ENCODE measurements around the gene TENM4.
"Not testable (repeated sequence)": the region's sequence is repeated elsewhere in the genome, so short reads cannot be mapped to it uniquely, and the experiment has no call there.

TENM4 gene

DNA sequence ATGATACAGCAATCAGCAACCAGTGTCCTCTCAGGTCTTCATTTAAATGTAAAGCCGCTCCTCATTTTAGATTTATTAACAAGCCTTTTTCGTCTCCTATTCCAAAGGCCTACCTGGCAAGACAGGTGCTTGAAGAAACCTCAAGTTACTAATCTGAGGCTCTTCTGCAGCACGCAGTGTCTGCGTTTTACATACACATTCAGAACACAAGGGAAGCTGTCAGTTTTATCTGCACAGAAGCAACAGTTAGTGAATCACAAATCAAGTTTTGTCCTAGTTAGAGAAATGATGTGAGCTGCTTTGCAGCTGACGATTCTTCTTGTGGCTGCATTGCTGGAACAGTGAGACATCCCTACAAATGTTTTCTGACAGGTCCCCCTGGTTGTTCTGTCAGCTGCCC, 557.3 kb downstream of the TENM4 start:
- Histone ChIP-seq H3K36me3 (ENCODE audit: control insufficient read depth, low read length) (no peaks in the 10 kb centered on the region), H3K27me3 (ENCODE audit: control insufficient read depth, low read length) (no peaks in the 10 kb centered on the region), H3F3A (ENCODE audit: control insufficient read depth, insufficient read depth) (no peaks in the 10 kb centered on the region), H3K4me1 (ENCODE audit: control insufficient read depth, low read length) (no peaks in the 10 kb centered on the region), H3K9me2 (replicated peaks; ENCODE audit: control insufficient read depth, low read length) (no peaks in the 10 kb centered on the region), H3K9me3 (ENCODE audit: control insufficient read depth, insufficient read depth, low read length) (no peaks in the 10 kb centered on the region), H3K79me2 (ENCODE audit: control insufficient read depth, low read length) (no peaks in the 10 kb centered on the region), H3K27ac (ENCODE audit: low read depth, low read length) (no peak overlapping the region), H4K20me1 (ENCODE audit: control insufficient read depth, insufficient read depth, low read depth, low read length) (no peaks in the 10 kb centered on the region), H3K4me3 (ENCODE audit: low read length) (no peak overlapping the region), H3K4me2 (ENCODE audit: low read length) (no peak overlapping the region)
- TF ChIP-seq, protein P1, sequence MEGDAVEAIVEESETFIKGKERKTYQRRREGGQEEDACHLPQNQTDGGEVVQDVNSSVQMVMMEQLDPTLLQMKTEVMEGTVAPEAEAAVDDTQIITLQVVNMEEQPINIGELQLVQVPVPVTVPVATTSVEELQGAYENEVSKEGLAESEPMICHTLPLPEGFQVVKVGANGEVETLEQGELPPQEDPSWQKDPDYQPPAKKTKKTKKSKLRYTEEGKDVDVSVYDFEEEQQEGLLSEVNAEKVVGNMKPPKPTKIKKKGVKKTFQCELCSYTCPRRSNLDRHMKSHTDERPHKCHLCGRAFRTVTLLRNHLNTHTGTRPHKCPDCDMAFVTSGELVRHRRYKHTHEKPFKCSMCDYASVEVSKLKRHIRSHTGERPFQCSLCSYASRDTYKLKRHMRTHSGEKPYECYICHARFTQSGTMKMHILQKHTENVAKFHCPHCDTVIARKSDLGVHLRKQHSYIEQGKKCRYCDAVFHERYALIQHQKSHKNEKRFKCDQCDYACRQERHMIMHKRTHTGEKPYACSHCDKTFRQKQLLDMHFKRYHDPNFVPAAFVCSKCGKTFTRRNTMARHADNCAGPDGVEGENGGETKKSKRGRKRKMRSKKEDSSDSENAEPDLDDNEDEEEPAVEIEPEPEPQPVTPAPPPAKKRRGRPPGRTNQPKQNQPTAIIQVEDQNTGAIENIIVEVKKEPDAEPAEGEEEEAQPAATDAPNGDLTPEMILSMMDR (IDR thresholded peaks at IDR 0.05; ENCODE audit: low read depth, low read length, poor library complexity, severe bottlenecking): no peak
- no peak for TF ChIP-seq EZH2phosphoT487 (IDR thresholded peaks at IDR 0.05; ENCODE audit: borderline replicate concordance, low read length)

- not testable (repeated sequence) for H3K4me1 ChIP-seq (ENCODE audit: control insufficient read depth, low read length); H3K27ac ChIP-seq (ENCODE audit: low read depth, low read length)
Observed at GRCh38 chr11:78879094-78879980, 561.5 kb downstream of the TENM4 start.

DNA sequence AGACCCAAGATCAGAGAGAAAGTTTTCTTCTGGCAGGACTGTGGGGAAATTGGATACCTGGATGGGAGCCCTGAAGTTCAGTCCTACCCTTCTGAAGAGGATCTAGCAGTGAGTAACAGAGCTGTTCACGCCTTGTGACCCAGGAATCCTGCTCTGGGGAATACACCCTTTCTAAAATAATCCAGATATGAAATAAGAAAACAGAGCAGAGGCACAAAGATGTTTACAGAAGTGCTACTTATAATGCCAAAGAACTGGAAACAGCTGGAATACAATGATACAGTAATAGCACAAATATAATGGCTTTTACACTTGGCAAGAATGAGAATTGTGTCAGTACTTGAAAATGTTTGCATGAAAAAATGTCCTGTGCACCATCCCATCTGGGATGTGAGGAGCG, 562.2 kb downstream of the TENM4 start:
- Histone ChIP-seq H3K9me2 (replicated peaks; ENCODE audit: control insufficient read depth, low read length) (no peaks in the 10 kb centered on the region), H3F3A (ENCODE audit: control insufficient read depth, insufficient read depth) (no peaks in the 10 kb centered on the region), H3K4me3 (ENCODE audit: low read length) (no peak overlapping the region), H3K9me3 (ENCODE audit: control insufficient read depth, insufficient read depth, low read length) (no peaks in the 10 kb centered on the region), H3K4me1 (ENCODE audit: control insufficient read depth, low read length) (no peaks in the 10 kb centered on the region), H3K36me3 (ENCODE audit: control insufficient read depth, low read length) (no peaks in the 10 kb centered on the region), H3K27ac (ENCODE audit: low read depth, low read length) (no peak overlapping the region), H3K27me3 (ENCODE audit: control insufficient read depth, low read length) (no peaks in the 10 kb centered on the region), H3K79me2 (ENCODE audit: control insufficient read depth, low read length) (no peaks in the 10 kb centered on the region), H3K4me2 (ENCODE audit: low read length) (no peak overlapping the region), H4K20me1 (ENCODE audit: control insufficient read depth, insufficient read depth, low read depth, low read length) (no peaks in the 10 kb centered on the region)
- TF ChIP-seq, protein P1 (IDR thresholded peaks at IDR 0.05; ENCODE audit: low read depth, low read length, poor library complexity, severe bottlenecking): no peak
- TF ChIP-seq EZH2phosphoT487 (IDR thresholded peaks at IDR 0.05; ENCODE audit: borderline replicate concordance, low read length): no peak

More at GRCh38 chr11:78879094-78879980, 561.5 kb downstream of the TENM4 start:
- not testable (repeated sequence) for H3K4me3 ChIP-seq (ENCODE audit: low read length); H3K36me3 ChIP-seq (ENCODE audit: control insufficient read depth, low read length); H3K27me3 ChIP-seq (ENCODE audit: control insufficient read depth, low read length); H3K9me2 ChIP-seq (replicated peaks; ENCODE audit: control insufficient read depth, low read length); H3K79me2 ChIP-seq (ENCODE audit: control insufficient read depth, low read length); H4K20me1 ChIP-seq (ENCODE audit: control insufficient read depth, insufficient read depth, low read depth, low read length); H3K4me2 ChIP-seq (ENCODE audit: low read length); H3F3A ChIP-seq (ENCODE audit: control insufficient read depth, insufficient read depth); H3K9me3 ChIP-seq (ENCODE audit: control insufficient read depth, insufficient read depth, low read length)

- Histone ChIP-seq H3F3A (ENCODE audit: control insufficient read depth, insufficient read depth) (no peaks in the 10 kb centered on the region), H3K4me3 (ENCODE audit: low read length) (no peak overlapping the region), H3K4me2 (ENCODE audit: low read length) (no peak overlapping the region)
Observed at GRCh38 chr11:78876676-78877075, 564.2 kb downstream of the TENM4 start.

More at GRCh38 chr11:78876676-78877075, 564.2 kb downstream of the TENM4 start:
- H3K79me2 ChIP-seq (ENCODE audit: control insufficient read depth, low read length): no peaks in the 10 kb centered on the region
- no peak overlapping the region for H3K27ac ChIP-seq (ENCODE audit: low read depth, low read length)
- H4K20me1 ChIP-seq (ENCODE audit: control insufficient read depth, insufficient read depth, low read depth, low read length): no peaks in the 10 kb centered on the region
- H3K27me3 ChIP-seq (ENCODE audit: control insufficient read depth, low read length): no peaks in the 10 kb centered on the region
- no peaks in the 10 kb centered on the region for H3K36me3 ChIP-seq (ENCODE audit: control insufficient read depth, low read length)
- H3K9me3 ChIP-seq (ENCODE audit: control insufficient read depth, insufficient read depth, low read length): no peaks in the 10 kb centered on the region
- TF ChIP-seq, protein P1 (IDR thresholded peaks at IDR 0.05; ENCODE audit: low read depth, low read length, poor library complexity, severe bottlenecking): no peak
- TF ChIP-seq EZH2phosphoT487 (IDR thresholded peaks at IDR 0.05; ENCODE audit: borderline replicate concordance, low read length): no peak
- no peaks in the 10 kb centered on the region for H3K9me2 ChIP-seq (replicated peaks; ENCODE audit: control insufficient read depth, low read length)
- H3K4me1 ChIP-seq (ENCODE audit: control insufficient read depth, low read length): no peaks in the 10 kb centered on the region

All from DOHH2 (cell line).